ENCODE measurements around the gene METTL22.

The METTL22 gene

DNA sequence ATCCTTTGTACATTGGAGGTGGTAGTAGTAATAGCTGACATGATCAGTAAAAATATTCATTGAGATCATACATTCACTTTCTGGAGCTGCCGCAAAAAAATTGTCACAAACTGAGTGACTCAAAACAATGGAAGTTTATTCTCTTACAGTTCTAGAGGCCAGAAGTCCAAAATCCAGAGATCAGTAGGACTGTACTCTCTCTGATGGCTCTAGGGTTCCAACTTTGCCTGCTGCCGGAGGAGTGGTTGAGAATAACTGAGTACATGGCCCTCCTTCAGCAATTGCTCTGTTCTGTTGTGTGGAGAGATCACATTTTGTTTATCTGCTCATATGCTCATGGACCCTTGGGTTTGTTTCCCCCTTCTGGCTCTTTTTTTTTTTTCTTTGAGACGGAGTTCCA, 76.5 kb downstream of the METTL22 start:
- no peak for DNase-seq

Measured in activated T-cell treated with anti-CD3 and anti-CD28 coated beads, Interleukin-2, amount 50 U/mL, for 1 hour (primary cell).